HG02623 (cell line): ENCODE measurements around the gene RSF1.

Experiments used
- ATAC-seq: cut with Tn5 transposase; IDR thresholded peaks from one replicate; pipeline ENCODE4 v1.9.1; 2021; ENCODE audit warnings: moderate library complexity; ENCODE audit not compliant: unreplicated experiment

The RSF1 gene

GRCh38 chr11:77806415-77806814, 14.1 kb downstream of the RSF1 start:
- ATAC-seq, result no peak

GRCh38 chr11:77801477-77801876, 19.0 kb downstream of the RSF1 start:
- no peak for ATAC-seq

- ATAC-seq, result no peak
These were observed 20.1 kb downstream of the RSF1 start for GRCh38 chr11:77800449-77800848.

DNA sequence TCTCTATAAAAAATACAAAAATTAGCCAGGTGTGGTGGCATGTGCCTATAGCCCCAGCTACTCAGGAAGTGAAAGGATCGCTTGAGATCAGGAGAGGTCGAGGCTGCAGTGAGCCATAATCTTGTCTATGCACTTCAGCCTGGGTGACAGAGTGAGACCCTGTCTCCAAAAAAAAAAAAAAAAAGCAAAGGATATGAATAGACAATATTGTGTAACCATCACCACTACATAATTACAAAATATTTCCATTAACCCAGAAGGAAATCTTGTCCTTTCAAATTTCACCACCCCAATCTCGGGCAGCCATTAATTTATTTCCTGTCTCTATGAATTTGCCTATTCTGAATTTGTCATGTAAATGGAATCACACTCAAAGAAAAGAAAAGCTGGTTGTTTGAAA, 21.2 kb downstream of the RSF1 start:
- no peak for ATAC-seq

GRCh38 chr11:77793972-77794371, 26.6 kb downstream of the RSF1 start:
- ATAC-seq, result no peak

- no peak for ATAC-seq
These were observed 29.2 kb downstream of the RSF1 start for GRCh38 chr11:77791301-77791700.

DNA sequence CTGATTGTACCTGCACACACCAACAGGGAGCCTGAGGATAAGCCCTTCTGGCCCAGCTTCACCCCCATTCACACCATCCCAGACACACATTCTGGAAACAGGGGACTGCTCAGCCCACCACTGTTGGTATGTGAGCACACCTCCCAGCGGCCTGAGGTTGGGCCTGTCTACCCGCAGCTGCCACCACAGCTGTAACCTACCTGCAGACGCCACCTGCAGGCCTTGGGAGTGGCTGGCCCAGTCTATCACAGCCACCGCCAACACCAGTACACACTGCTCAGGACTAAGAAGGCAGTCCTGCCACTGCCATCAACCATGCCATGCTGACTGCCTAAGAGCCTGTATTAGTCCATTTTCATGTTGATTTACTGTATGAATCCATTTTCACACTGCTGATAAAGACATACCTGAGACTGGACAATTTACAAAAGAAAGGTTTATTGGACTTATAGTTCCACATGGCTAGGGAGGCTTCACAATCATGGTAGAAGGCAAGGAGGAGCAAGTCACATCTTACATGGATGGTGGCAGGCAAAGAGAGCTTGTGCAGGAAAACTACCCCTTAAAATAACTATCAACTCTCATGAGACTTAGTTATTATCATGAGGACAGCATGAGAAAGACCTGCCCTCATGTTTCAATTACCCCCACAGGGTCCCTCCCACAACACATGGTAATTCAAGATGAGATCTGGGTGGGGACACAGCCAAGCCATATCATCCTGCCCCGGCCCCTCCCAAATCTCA, 30.6 kb downstream of the RSF1 start:
- ATAC-seq, result no peak

GRCh38 chr11:77789061-77789730, 31.3 kb downstream of the RSF1 start:
- ATAC-seq, result no peak

GRCh38 chr11:77784572-77784971, 36.0 kb downstream of the RSF1 start:
- ATAC-seq, result no peak

- ATAC-seq, result no peak
These were observed 37.5 kb downstream of the RSF1 start for GRCh38 chr11:77783025-77783424.

DNA sequence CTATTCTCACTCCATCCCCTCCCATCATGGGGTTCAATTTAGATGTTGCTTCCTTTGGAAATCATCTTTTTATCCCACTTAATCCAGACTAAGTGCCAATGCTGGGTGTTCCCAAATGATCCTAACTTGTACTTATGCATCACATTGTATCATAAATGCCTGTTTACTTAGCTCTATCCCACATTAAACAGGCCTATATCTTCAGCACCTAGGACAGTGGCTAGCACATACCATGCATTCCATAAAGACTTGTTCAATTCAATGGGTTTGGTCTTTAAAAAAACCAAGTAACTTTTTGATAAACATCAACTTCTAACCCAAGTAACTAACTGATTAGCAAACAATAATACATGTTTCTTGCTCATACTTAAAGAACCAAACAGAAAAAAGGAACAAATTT, 40.6 kb downstream of the RSF1 start:
- no peak for ATAC-seq

- ATAC-seq, result no peak
These were observed 42.0 kb downstream of the RSF1 start for GRCh38 chr11:77778549-77778948.

DNA sequence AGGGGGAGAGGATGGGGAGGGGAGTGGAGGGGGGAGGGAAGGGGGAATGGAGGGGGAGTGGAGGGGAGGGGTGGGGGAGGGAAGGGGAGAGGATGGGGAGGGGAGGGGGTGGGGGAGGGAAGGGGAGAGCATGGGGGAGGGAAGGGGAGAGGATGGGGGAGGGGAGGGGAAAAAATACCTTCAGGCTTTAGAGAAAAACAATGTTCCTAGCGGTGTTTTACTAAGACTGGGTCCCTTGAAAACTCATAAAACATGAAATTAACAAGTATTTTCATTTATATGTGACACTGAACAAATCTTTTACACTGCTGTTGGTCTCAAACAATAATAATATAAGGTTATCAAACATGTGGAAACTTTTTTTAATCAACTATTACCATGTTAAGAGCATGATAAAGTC, 42.4 kb downstream of the RSF1 start:
- no peak for ATAC-seq

- no peak for ATAC-seq
These were observed 44.1 kb downstream of the RSF1 start for GRCh38 chr11:77776455-77776854.

GRCh38 chr11:77775936-77776335, 44.6 kb downstream of the RSF1 start:
- ATAC-seq, result no peak

- ATAC-seq, result no peak
These were observed 49.4 kb downstream of the RSF1 start for GRCh38 chr11:77771135-77771534.

- no peak for ATAC-seq
These were observed 49.9 kb downstream of the RSF1 start for GRCh38 chr11:77770629-77771028.

- ATAC-seq, result no peak
These were observed 58.1 kb downstream of the RSF1 start for GRCh38 chr11:77762426-77762825.

GRCh38 chr11:77761491-77761890, 59.0 kb downstream of the RSF1 start:
- no peak for ATAC-seq

DNA sequence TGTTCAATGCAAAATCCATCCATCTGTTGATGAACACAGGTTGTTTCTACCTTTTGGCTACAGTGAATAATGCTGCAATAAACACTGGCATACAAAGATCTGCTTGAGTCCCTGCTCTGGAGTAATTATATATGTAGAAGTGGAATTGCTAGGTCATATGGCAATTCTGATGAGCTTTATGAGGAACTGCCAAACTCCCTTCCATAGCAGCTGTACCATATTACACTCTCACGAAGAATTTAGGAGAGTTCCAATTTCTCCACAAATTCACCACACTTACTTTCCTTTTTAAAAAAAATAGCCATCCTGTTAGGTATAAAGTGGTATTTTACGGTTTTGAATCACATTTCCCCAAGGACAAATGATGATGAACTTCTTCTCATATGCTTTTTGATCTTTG, 62.2 kb downstream of the RSF1 start:
- no peak for ATAC-seq

DNA sequence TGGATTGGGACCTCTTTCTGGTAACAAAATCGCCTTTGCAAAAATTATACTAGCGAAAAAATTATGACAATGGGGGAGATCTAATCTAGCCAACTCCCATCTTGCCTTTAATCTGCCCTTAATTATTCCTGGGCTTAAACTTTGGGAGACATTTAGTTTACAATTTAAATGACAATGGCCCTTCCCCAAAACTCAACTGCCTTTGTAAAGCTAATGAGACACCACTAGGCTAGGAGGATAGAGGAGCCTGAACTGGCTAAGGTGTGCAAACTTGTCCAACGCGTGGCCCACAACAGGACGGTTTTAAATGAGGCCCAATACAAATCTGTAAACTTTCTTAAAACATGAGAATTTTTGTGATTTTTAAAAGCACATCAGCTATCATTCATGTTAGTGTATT, 67.3 kb downstream of the RSF1 start:
- no peak for ATAC-seq

GRCh38 chr11:77752516-77752915, 68.0 kb downstream of the RSF1 start:
- ATAC-seq, result no peak
